GM10248 (cell line): ENCODE results near the gene ASIC2.

Experiments
- CTCF ChIA-PET: fragments of 300-600 bp; sonication (Branson Sonifier 250); formaldehyde crosslinking; extraction: SDS; loops from one replicate; lab custom pipeline; 2021; ENCODE audit warnings: antibody characterized with exemption; lab: Yijun Ruan, JAX
- POLR2A ChIA-PET: fragments of 350-650 bp; sonication (Branson Sonifier 250); formaldehyde crosslinking; extraction: SDS; loops from one replicate; lab custom pipeline; 2020; ENCODE audit warnings: antibody characterized with exemption; lab: Yijun Ruan, JAX
- DNase-seq: peaks from one replicate; pipeline ENCODE4 v3.0.0; 2012; ENCODE audit errors: extremely low spot score
- CTCF ChIP-seq: IDR thresholded peaks from 2 replicates; pipeline ENCODE4 v1.5.1; 2012; ENCODE audit warnings: mild to moderate bottlenecking, low read depth; ENCODE audit errors: extremely low read depth, missing control alignments, control extremely low read depth

The ASIC2 gene

GRCh38 chr17:33091271-33091670 lies 201.8 kb downstream of the ASIC2 start:
- TF ChIP-seq CTCF: no peak

GRCh38 chr17:33090806-33091205 lies 202.3 kb downstream of the ASIC2 start:
- no peak for DNase-seq
- CTCF ChIA-PET: no interaction called here
- no peak for TF ChIP-seq CTCF

More at GRCh38 chr17:33091271-33091670, 201.8 kb downstream of the ASIC2 start:
- CTCF ChIA-PET: no interaction called here
- no peak for DNase-seq
- POLR2A ChIA-PET: no interaction called here

GRCh38 chr17:33086878-33087277 lies 206.2 kb downstream of the ASIC2 start:
- POLR2A ChIA-PET: no interaction called here
- DNase-seq: no peak
- CTCF ChIA-PET: interaction anchor here (1.1 kb wide), 1 partner anchor 32 kb away, joined by 3 read pairs; no protein-coding TSS in a partner anchor
- no peak for TF ChIP-seq CTCF

More at GRCh38 chr17:33090806-33091205, 202.3 kb downstream of the ASIC2 start:
- POLR2A ChIA-PET: no interaction called here

- DNase-seq: no peak
- CTCF ChIA-PET: interaction anchor here (1.0 kb wide), 1 partner anchor 12 kb away, joined by 3 read pairs; no protein-coding TSS in a partner anchor
- no peak for TF ChIP-seq CTCF
- POLR2A ChIA-PET: no interaction called here
Observed at GRCh38 chr17:33086041-33086440, 207.1 kb downstream of the ASIC2 start.

- POLR2A ChIA-PET: no interaction called here
- DNase-seq: no peak
- CTCF ChIA-PET: interaction anchor here (1.0 kb wide), 1 partner anchor 13 kb away, joined by 3 read pairs; no protein-coding TSS in a partner anchor
- no peak for TF ChIP-seq CTCF
Observed at GRCh38 chr17:33085256-33085655, 207.8 kb downstream of the ASIC2 start.

- ChIA-PET CTCF (no interaction called here), POLR2A (no interaction called here)
- no peak for DNase-seq
- TF ChIP-seq CTCF: no peak
Observed at GRCh38 chr17:33084755-33085154, 208.3 kb downstream of the ASIC2 start.
